HG03135 (cell line): ENCODE measurements around the gene FOXC2.

Source experiments
- ATAC-seq: cut with Tn5 transposase; IDR thresholded peaks from one replicate; pipeline ENCODE4 v1.9.1; 2021; ENCODE audit warnings: mild to moderate bottlenecking, moderate library complexity; ENCODE audit not compliant: unreplicated experiment

The FOXC2 gene

DNA sequence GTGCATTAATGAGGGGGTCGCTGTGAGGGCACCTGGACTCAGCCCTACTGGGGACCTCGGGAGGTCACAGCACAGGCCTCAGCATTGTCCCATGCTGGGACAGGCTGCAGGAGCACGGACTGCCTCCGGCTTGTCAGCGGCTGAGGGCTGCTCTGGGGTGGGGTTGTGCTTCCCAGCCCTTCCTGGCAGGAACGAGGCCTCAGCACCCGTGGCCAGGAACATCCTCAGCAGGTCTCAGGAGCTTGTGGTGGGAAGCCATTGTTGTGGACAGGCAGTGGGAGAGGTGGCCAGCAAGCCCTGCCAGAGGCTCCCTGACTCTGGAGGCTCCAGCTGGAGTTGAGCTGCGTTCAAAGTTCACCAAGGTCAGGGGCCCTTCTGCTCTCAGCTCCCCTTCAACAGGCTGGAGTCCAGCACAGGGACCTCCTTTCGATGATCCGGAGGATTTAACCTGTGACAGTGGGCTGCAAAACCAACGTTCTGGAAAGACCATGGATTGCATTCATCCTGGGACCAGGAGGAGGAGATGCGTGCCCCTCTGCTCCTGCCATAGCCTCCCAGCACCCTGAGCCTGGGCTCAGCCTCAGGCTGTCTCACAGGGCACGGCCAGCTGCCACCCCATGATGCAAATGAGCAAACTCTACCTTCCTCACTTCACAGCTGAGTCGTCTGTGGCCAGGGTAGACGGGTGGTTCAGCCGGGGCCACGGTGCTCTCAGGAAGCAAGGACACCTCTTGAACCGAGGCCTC, 44.3 kb downstream of the FOXC2 start:
- no peak for ATAC-seq

DNA sequence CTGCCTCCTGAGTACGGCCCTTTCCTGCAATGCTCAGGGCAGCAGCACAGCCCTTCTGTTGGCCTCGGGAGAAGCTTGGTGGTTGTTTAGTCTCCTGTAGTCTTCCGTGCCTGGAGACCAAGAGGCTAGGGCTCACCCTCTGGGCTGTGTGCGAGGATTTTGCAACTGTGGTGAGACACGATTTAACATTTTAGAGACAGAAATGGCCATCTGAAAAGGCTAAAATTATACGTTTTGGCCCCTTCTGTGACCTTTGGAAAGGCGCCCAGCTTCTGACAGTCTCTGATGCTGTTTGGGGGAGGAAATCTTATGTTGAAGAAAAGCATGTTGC, 44.9 kb downstream of the FOXC2 start:
- no peak for ATAC-seq

DNA sequence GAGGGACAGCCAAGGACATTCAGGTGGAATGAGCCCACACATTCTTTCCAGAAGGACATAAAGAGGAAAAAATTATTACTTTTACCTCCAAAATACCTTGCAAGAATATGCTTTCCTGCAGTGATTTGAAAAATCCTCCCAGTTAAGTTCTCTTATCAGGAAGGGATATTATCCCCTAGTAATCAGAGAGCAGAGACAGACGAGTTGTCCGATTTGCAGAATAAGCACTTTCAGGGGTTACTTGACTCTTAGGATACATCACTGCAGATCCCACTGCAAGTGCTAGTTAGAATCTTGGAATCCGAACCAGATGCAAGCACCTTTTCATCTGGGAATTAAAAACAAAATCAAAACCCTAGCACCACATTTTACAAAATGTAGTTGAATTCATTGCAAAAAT, 45.3 kb downstream of the FOXC2 start:
- no peak for ATAC-seq

DNA sequence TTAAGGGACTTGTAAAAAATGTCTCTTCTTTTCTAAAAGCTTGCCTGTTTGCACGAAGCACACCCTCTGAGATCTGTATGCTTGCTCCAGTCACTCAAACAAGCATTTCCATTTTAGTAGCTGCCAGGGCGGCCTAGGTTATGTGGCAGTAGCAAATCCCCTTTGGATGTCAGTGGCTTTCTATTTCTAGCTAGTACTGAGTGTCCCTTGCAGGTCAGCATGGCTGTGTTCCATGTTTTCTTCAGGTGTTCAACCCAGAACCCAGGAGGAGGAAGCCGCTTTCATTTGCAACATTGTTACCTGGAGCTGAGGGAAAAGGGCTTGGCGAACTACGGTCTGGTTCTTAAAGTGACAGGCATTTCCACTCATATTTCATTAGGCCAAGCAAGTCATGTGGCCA, 48.1 kb downstream of the FOXC2 start:
- no peak for ATAC-seq

DNA sequence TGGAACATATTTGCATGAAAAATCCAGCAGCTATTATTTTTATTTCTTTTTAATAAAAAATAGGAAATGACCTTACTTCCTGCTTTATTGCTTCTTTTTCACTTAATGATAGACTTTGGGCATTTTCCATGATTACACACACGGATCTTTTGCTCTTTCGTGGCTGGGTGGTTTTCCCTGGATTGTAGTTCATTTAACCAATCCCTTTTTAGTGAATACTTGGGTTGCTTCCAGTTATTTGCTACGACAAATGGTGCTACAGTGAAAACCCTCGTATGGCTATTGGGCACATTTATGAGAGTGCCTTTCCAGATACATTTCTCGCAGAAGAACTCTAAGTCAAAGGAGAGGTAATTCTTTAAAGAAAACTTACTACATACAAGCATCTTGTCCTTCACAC, 50.3 kb downstream of the FOXC2 start:
- ATAC-seq: no peak

DNA sequence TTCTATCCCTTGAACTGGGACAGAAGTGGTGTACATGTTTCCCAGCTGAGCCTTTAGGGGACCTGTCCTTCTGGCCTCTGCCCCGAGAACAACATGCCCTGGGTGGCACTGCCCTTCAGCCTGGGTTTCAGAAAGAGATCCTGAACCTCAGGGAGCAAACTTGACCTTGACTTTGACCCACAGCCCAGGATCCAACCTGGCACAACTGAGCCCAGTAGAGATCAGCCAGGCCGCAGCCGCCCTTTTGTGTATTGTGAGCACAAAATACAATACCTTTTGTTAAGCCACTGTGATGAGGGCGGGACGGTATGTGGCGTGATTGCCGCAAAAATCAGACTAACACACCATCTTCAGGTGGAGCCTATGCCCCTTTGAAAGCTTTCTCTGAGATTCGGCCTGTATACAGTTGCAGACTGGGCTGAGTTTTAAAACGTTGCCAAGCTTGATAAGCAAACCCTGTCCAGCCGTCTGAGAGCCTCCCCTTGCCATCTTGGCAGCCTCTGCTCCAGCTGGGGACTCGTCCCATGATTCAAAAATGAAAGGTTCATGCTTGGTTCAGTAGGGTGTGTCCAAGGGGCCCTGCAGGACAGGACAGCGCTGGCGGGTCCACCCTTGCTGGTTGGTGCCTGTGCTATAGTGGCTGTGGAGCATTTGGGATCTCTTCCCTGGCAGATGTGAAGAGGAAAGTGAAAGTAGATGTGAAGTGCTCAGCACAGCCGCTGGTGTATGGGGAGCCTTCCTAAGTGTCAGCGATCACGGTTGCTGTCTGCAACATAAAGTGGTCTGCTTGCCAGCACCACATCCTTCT, 52.0 kb downstream of the FOXC2 start:
- ATAC-seq: no peak
